Nucleus accumbens (tissue), 56 donors: ENCODE data around the gene UGT1A9.
"Not testable (repeated sequence)": the region's sequence is repeated elsewhere in the genome, so short reads cannot be mapped to it uniquely, and the experiment has no call there.

Source experiments
- DNase-seq, 56 donors: peaks; one replicate each; lab custom pipeline; 2025; lab: John Stamatoyannopoulos, UW

UGT1A9 gene

DNA sequence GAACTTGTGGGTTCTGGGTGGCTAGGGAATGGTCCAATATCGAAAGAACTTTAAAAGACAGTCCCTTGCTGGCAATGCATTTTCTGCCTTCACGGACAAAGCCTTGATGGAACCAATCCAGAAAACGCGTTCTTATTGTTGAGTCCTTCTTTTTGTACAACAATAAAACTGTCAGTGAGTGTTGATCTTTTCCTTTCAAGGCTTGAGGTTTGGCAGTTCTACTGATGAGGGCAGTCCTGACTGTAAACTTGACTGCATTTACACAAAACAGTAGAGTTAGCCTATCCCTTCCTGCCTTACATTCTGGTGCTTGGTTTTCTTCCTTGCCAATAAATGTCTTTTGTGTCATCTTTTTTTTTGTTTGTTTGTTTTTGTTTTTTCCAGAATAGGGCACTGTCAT lies 7.5 kb downstream of the UGT1A9 start:
- no peak for DNase-seq

DNA sequence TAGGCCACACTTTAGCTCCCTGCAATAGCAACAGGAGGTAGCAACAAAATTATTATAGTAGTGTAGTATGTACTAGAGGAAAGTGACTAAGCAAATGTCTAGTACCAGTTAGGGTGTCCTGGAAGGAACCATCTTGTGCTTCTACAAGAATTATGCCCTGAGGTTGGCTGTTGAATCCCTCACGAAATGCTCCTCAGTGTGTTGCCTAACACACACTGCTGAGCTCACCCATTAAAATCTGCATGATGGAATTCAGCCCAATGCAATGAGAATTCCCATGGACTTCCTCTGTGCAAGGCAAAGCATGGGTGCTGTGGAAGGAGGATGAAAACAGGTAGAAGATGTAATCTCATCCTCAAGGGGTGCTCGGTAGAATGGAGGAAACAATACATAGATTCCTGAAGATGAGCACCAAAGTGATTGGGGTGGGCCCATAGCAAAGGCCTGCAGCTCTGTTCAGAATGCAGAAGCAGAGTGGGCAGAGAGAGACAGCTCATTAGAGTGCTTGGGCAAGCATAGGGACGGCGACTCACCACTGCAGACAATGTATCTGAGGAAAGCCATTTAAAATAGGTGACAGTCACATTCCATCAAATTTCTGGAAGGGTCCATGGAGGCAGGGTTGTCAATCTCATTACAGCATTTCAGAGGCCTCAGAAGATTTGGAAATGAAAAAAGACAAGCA lies 8.8 kb downstream of the UGT1A9 start:
- no peak for DNase-seq

DNA sequence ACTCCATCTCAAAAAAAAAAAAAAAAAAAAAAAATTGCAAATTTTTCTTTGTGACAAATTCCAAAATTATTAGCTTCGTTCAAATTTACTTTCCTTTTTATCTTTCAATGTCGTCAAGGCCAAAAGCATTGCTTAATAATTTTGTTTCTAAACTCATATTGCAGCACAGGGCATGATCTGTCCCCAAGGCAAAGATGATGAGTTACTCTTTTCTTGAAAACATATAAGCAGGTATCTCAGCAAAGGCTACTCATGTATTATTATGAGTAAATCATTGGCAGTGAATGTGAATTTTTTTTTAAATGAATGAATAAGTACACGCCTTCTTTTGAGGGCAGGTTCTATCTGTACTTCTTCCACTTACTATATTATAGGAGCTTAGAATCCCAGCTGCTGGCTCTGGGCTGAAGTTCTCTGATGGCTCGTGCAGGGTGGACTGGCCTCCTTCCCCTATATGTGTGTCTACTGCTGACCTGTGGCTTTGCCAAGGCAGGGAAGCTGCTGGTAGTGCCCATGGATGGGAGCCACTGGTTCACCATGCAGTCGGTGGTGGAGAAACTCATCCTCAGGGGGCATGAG lies 9.9 kb downstream of the UGT1A9 start, which contains the start of gene UGT1A7:
TSS of gene UGT1A7 (plus strand) at position 381 of the 579 bp plus-strand sequence. CDS start at position 418, 37 bp downstream.
- DNase-seq: no peak

DNA sequence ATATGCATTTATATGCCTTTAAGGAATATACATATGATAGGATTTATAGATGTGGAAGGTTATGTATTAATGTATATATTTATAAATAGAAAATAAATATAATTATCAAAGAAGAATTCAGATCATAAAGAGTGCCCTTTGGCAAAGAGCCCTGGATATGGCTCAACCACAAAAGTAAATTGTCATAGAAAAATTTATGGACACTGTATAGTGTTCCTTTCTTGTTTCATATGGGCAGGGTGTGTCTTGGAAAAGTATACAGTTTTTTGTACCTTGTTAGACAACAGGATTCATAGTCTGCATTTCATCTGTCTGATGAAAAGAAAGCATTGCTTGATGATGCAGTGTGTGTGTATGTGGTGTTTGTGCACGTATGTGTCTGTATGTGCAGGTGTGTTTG lies 12.9 kb downstream of the UGT1A9 start:
- DNase-seq: no peak

DNA sequence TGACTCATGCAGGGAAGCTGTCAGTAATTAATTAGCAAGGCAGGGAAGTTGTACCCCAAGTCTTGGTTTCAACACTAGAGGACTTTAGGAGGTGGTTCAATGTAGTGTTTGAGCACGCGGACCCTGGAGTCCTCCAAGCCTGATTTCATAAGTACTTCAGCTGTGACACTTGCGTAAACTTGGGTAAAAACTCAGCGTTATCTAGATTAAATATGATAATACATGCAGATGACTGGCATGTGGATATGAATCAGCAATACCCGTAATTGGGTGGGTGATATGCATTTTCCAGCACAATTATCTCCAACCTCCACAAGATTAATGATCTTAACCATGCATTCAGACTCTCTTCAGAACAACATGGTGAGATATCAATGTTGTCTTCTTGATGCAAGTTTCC lies 15.2 kb downstream of the UGT1A9 start:
- no peak for DNase-seq

DNA sequence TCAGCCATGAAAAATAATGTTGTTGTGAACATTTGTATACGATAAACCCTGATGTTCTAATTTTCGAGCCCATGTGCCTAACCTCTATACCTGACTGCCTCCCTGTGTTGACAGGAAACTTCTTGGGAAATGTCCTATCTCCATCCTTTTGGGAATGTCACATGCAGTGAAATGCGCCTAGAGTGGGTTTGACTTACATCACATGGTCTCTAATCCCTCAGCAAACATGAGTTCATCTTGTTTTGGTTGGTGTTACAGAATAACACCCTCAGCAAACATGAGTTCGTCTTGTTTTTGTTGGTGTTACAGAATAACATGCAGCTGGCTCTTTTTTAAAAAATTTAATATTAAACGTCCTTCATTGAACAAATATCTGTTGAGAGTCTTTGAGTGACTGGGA lies 16.6 kb downstream of the UGT1A9 start:
- DNase-seq: no peak

DNA sequence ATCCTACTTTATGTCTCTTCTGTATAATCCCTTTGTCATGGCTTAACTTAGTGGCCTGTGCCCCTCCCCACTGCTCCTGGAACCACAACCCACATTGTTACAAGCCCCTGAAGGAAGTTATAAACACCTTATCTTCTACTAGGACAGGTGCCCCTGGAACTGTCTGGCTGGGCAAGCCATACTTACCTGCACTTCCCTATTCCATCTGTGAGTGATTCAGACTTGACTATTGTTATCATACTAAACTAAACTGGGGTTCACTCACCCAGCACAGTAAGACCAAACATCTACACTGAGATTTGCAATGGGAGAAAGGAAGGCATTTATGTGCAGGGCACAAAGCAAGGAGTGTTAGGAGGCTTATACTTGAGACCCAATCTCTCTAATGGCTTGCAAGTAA lies 17.3 kb downstream of the UGT1A9 start:
- no peak for DNase-seq

DNA sequence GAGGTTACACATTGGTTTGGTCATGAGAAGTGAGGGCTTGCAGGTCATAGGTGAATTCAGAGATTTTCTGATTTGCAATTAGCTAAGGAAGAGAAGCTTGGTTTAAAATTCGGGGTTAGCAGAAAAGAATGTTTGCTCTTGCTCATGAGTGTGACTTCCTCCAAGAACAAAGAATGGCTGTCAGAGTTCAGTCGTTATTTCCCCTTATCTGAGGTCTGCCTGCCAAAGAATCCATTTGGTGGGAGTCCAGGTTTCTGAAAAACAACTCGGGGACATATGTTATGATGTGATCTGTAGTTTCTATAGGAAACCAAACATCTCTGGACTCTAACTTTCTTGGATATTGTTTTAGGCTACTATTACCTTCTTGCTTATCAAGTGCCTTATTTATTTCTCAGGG lies 17.8 kb downstream of the UGT1A9 start:
- no peak for DNase-seq

DNA sequence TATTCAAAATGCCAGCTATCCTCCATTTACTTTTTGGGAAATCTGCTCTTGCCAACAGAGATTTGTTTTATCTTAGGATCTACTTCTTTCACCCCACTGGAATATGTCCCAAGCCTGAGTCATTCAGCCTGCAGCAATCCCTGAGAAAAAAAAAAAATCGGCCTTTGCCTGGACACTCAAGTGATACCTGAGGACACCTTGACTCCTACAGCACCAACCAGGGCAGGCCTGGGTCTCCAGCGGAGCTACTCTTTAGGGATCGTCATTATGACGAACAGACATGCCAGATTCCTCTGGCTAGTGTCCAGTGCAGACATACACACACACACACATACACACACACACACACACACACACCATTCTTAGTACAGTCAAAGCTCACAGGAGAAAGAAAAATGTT lies 18.7 kb downstream of the UGT1A9 start:
- no peak for DNase-seq

DNA sequence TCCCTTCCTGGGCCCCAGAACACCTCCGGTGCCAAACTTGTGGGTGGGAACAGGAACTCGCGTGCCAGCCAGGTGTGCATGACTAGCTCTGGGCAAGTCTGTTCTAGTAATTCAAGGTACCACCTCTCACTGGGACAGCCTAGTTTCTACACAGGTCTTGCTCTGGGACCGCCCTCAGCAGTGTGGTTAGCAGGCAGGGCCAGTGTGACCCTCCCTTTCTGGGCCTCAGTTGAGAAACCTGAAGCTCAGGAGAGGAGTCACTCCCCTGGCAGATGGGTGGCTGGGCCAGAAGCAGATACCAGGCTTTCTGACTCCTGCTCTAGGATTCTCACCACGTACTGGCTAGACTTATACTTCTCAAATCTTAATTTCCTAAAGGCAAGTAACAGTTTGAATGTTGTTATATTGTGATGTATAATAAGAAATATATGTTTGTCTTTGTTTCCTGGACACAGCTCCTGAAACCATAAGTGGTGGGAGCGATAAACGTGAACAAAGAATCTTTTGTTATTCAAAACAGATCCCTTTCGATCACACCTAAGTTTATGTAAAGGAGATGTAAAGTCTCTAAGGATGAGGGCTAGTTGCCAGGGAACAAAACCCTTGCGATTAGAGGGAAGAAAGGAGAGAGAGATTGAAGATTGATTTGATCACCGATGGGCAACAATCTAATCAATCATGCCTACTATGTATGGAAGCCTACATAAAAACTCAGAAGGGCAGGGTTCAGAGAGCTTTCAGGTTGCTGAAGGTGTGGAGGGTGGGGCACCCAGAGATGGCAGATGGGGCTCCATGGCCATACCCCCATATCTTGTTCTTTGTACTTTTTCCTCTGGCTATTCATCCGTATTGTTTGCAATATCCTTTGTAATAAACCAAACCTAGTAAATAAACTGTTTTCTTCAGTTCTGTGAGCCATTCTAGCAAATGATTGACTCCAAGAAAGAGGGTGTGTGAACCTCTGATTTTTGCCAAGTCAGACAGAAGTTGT lies 20.0 kb downstream of the UGT1A9 start:
- DNase-seq: no peak

DNA sequence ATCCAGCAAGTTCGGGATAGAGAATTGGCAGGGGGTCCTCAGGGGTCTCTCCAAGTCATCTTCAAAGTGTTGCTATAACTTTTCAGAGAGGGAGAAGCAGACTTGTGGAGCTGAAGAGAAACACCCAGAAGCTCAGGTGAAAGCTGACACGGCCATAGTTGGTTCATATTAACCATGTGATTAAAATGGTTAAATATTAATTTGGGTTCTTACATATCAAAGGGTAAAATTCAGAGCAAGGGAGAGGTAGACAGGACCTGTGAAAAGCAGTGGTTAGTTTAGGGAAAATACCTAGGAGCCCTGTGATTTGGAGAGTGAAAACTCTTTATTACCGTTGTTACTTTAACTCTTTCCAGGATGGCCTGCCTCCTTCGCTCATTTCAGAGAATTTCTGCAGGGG lies 20.9 kb downstream of the UGT1A9 start, which contains the start of gene UGT1A6:
TSS of gene UGT1A6 (plus strand) at position 243 of the 400 bp plus-strand sequence. CDS start at position 358, 115 bp downstream.
- DNase-seq: no peak

DNA sequence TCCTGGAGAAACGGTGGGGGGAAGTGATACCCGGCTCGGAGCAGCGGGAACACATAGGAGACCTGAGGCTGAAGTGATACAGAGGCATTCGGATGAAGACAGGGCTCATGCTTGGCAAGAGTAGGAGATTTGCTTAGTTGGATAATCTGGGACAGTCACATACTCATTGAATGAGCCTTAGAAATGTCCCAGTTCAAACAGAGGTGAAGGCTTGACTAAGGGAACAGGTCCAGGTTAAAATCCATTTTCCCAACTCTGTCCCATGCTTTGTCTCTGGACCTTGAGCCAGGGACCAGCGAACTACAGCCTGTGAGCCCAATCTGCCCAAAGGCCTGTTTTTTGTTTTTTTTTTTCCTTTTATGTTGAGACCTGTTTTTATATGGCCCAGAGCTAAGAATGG lies 22.3 kb downstream of the UGT1A9 start:
- DNase-seq: no peak

DNA sequence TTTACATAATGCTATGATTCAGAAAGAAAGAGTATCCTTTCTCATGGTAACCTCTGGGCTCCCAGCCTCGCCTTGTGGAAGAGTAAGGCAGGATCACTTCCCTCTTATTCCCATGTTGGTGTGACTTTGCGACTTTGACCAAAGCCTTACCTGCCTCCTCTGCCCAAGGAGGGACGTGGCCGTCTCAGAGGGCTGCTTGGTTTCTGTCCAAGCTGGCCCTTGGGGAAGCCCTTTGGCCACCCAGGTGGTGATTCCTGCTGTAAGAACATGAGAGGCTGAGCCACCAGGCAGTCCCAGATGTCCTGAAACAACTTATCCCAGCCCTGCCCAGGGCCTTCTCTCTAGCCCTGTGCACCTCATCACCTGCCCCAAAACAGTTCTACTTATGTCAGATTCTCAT lies 27.0 kb downstream of the UGT1A9 start:
- DNase-seq: no peak

DNA sequence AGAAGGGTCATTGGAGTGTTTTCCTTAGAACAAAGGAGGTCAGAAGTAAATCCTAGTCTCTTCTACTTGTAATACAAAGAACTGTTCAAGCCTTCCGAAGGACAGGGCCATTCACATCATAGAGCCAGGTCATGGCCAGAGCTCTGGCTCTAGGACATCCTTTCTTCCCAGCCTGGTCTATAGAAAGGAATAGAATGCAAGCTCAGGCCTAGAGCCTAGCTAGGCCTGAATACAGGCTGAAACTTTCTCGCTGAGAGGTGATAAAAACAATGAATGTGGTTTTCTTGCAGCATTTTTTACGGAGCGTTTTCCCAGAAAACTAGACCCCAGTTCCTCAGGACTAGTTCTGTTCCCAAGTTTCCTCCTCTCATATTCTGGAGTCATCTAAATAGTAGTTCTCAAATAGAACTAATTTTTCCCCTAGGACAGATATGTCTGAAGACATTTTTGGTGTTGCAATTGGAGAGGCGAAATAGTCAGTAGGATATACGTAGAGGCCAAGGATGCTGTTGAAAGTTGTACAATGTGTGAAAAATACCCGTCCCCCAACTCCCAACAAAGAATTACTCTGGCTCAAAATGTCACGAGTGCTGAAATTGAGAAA lies 27.8 kb downstream of the UGT1A9 start:
- DNase-seq: no peak

DNA sequence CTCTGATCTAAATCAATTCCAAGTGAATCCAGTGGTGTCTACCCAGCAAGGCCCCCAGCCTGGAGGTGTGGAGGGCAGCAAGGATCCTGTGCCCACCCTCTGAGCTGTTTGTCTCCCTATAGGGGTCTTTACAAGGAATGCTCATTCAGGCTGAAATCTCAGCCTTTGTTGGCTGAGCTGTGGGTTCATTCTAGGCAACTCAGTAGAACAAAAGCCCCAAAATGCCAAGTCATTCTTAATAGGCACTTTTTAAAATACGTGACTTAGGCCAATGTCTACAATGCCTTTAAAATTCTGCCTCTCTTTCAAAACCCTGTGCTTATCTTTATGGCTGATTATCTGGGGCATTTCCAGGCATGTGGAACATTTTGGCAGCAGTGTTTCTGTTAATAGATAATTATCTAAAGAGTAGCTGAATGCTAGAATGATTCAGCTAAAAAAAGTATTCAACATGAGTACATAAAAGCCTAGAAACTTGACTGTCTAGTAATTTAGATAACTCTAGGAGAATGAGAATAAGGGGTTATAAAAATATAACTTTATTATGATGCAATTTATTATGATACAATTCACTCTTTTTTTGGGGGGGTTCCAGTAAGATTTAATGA lies 28.4 kb downstream of the UGT1A9 start:
- DNase-seq: no peak

DNA sequence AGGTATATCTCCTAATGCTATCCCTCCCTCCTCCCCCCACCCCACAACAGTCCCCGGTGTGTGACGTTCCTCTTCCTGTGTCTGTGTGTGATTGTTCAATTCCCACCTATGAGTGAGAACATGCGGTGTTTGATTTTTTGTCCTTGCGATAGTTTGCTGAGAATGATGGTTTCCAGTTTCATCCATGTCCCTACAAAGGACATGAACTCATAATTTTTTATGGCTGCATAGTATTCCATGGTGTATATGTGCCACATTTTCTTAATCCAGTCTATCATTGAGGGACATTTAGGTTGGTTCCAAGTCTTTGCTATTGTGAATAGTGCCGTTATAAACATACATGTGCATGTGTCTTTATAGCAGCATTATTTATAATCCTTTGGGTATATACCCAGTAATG lies 29.1 kb downstream of the UGT1A9 start:
- not testable (repeated sequence) for DNase-seq

DNA sequence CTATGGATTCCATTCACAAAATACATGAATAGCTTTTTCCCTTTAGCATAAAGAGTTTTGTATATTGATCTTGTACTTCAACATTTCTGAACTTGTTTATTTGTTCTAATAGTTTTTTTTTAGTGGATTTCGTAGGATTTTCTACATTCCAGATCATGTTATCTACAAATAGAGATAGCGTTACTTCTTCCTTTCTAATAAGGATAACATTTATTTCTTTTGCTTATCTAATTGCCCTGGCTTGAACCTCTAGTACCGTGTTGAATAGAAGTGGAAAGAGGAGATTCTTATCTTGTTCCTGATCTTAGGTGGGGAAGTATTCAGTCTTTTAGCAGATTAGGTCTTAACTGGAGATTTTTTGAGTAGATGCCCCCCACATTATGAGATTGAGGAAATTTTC lies 30.5 kb downstream of the UGT1A9 start:
- DNase-seq: no peak

DNA sequence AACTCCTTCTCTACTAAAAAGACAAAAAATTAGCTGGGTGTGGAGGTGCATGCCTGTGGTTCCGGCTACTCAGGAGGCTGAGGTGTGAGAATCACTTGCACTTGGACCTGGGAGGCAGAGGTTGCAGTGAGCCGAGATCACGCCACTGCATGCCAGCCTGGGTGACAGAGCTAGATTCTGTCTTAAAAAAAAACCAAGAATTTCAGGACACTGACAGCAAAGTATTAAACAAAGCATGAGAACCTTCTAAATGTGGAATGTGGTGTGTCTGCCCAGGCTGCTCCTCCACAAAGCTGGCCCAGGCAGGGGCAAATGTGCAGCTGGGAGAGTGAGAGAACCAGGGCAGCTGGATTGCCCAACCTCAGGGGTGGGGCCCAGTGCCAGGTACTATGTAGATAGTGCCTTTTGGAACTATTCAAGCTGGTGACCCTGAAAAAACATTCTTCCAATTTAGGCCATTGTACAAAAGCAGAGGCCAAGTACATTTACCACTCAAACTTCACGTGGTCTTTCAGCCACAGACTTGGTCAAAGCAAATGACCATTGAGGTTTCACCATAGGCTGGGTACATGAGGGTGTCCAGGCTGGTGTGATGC lies 34.3 kb downstream of the UGT1A9 start:
- DNase-seq: no peak

DNA sequence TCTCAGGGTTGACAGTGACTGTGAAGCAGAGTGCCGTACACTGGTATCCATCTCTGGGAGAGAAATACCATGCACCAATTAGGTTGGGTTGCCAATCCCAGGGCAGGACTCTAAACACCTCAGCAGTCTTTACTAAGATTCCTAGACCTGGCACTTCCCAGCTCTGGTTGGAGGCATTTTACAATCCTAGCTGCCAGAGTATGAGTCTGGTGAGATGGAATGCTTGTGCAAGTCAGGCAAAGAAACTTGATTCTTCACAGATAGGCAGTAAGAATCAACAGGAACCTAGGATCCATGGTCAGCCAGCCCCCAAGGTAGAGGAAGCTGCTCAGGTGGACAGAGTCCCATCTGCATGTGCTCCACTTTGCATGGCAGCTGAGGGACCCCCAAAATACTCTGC lies 35.0 kb downstream of the UGT1A9 start:
- no peak for DNase-seq
